ENCODE results near the gene SAPCD2. TPM values are rescaled to one million over a fixed set of nuclear protein-coding genes. Genes with fewer than 3 reads are reported as not detected.

SAPCD2 gene
- total RNA-seq, 1 donor from 2014 or later, result 13.5 TPM

GRCh38 chr9:137084526-137084925 lies 14.2 kb upstream of the SAPCD2 start:
- Mint-ChIP-seq H3K27me3 (ENCODE audit: unreplicated experiment) (peaks cover 15% of the 10 kb centered on the region), H3K4me1 (ENCODE audit: low read depth, unreplicated experiment) (peaks cover 17% of the 10 kb centered on the region), H3K4me3 (ENCODE audit: unreplicated experiment) (no peak overlapping the region), H3K36me3 (ENCODE audit: unreplicated experiment) (peaks cover 6% of the 10 kb centered on the region), H3K27ac (ENCODE audit: unreplicated experiment) (no peak overlapping the region), H3K9me3 (ENCODE audit: unreplicated experiment) (peaks cover 14% of the 10 kb centered on the region)
- TF ChIP-seq CTCF (IDR thresholded peaks at IDR 0.05; ENCODE audit: partially characterized antibody, unreplicated experiment), result no peak
- DNase-seq, result no peak

- Mint-ChIP-seq H3K9me3 (ENCODE audit: unreplicated experiment) (peaks cover 14% of the 10 kb centered on the region), H3K27ac (ENCODE audit: unreplicated experiment) (no peak overlapping the region), H3K4me3 (ENCODE audit: unreplicated experiment) (no peak overlapping the region), H3K36me3 (ENCODE audit: unreplicated experiment) (peaks cover 6% of the 10 kb centered on the region), H3K4me1 (ENCODE audit: low read depth, unreplicated experiment) (peaks cover 9% of the 10 kb centered on the region), H3K27me3 (ENCODE audit: unreplicated experiment) (peaks cover 11% of the 10 kb centered on the region)
- TF ChIP-seq CTCF (IDR thresholded peaks at IDR 0.05; ENCODE audit: partially characterized antibody, unreplicated experiment), result no peak
- DNase-seq, result no peak
Observed at GRCh38 chr9:137083394-137084004, 13.1 kb upstream of the SAPCD2 start.

GRCh38 chr9:137082925-137083290 lies 12.6 kb upstream of the SAPCD2 start:
- peaks cover 7% of the 10 kb centered on the region for H3K4me1 Mint-ChIP-seq (ENCODE audit: low read depth, unreplicated experiment)
- no peak for DNase-seq
- H3K36me3 Mint-ChIP-seq (ENCODE audit: unreplicated experiment), result peaks cover 4% of the 10 kb centered on the region
- peaks cover 11% of the 10 kb centered on the region for H3K27me3 Mint-ChIP-seq (ENCODE audit: unreplicated experiment)
- TF ChIP-seq CTCF (IDR thresholded peaks at IDR 0.05; ENCODE audit: partially characterized antibody, unreplicated experiment), result no peak
- H3K4me3 Mint-ChIP-seq (ENCODE audit: unreplicated experiment), result no peak overlapping the region
- H3K9me3 Mint-ChIP-seq (ENCODE audit: unreplicated experiment), result peaks cover 12% of the 10 kb centered on the region
- no peak overlapping the region for H3K27ac Mint-ChIP-seq (ENCODE audit: unreplicated experiment)

- no peak for DNase-seq
- H3K27ac Mint-ChIP-seq (ENCODE audit: unreplicated experiment), result no peak overlapping the region
- H3K4me3 Mint-ChIP-seq (ENCODE audit: unreplicated experiment), result no peak overlapping the region
- no peaks in the 10 kb centered on the region for H3K36me3 Mint-ChIP-seq (ENCODE audit: unreplicated experiment)
- peaks cover 2% of the 10 kb centered on the region for H3K4me1 Mint-ChIP-seq (ENCODE audit: low read depth, unreplicated experiment)
- peaks cover 7% of the 10 kb centered on the region for H3K9me3 Mint-ChIP-seq (ENCODE audit: unreplicated experiment)
- TF ChIP-seq CTCF (IDR thresholded peaks at IDR 0.05; ENCODE audit: partially characterized antibody, unreplicated experiment), result no peak
- peaks cover 9% of the 10 kb centered on the region for H3K27me3 Mint-ChIP-seq (ENCODE audit: unreplicated experiment)
Observed at GRCh38 chr9:137082222-137082924, 12.0 kb upstream of the SAPCD2 start.

Data from glutamatergic neuron (in vitro differentiated cells).